Right cardiac atrium (tissue), 5 donors: Measurements from ENCODE around the gene ZNF132. TPM values are rescaled to one million over a fixed set of nuclear protein-coding genes. Genes with fewer than 3 reads are reported as not detected.
A peak's percentile ranks its signal among the peaks of the same experiment; 100 is the strongest.
"Not testable (repeated sequence)": the region's sequence is repeated elsewhere in the genome, so short reads cannot be mapped to it uniquely, and the experiment has no call there.

Experiments
- ATAC-seq, 2 donors: fragments of 200-7000 bp; cut with Tn5 transposase; one replicate each; pipeline versions ENCODE4 v1.8.0 to v1.9.1; 2020; ENCODE audit warnings: moderate library complexity in 2 of 2, mild to moderate bottlenecking in 1 of 2
- DNase-seq, 3 donors: peaks; one replicate each; pipeline ENCODE4 v3.0.0-alpha.2; 2020
- H3K27ac ChIP-seq: one replicate; pipeline ENCODE4 v1.5.1; 2013; ENCODE audit warnings: mild to moderate bottlenecking, low read length, control low read depth, moderate library complexity
- H3K27me3 ChIP-seq: one replicate; pipeline ENCODE4 v1.6.1; 2013; ENCODE audit not compliant: control insufficient read depth, insufficient read depth
- H3K4me1 ChIP-seq: one replicate; pipeline ENCODE4 v1.6.1; 2013; ENCODE audit warnings: low read length; ENCODE audit not compliant: control insufficient read depth, insufficient read depth
- H3K4me3 ChIP-seq: one replicate; pipeline ENCODE4 v1.5.1; 2013; ENCODE audit warnings: low read length, control low read depth
- H3K9me3 ChIP-seq: one replicate; pipeline ENCODE4 v1.6.1; 2013; ENCODE audit warnings: low read length; ENCODE audit not compliant: control insufficient read depth
- WGBS: extraction: QIAGEN DNeasy Blood & Tissue Kit; methylation state at CpG from one replicate; pipeline ENCODE4 v1.1.7; 2013; 5-methylcytosine and 5-hydroxymethylcytosine counted together
- intact Hi-C, 4 donors: fragments of 100-400 bp; cut with DNase I; formaldehyde crosslinking; loops; one replicate each; pipeline versions ENCODE4 v1.11.0 to v1.14.0; 2022 to 2023
- long read RNA-seq, 4 donors: library from polyadenylated mRNA; unstranded; transcript quantifications; one replicate each; pipeline ENCODE4 v2.0.0, GENCODE V29; 2020 to 2021
- polyA plus RNA-seq: library from polyadenylated mRNA; stranded (reverse); fragments of 200-250 nt; gene quantifications from one replicate; pipeline ENCODE4 v1.2.3, GENCODE V29; 2013
- total RNA-seq, 4 donors: library from RNA; stranded (reverse); fragmentation: NEBNext Ultra II Directional; extraction: Animal tissue kit (Norgen Biotek cat#: 25700); gene quantifications; one replicate each; pipeline ENCODE4 v1.2.1, GENCODE V29; 2021
- donor health status: healthy with polysubstance abuse.
- donor health status: DM: no; HTN: yes; CAD: no.
- donor health status: DM: no; HTN: no; CAD: no.
- donor health status: DM: no; HTN: yes; CAD: no; lungs with severe emphysema.
- donor health status: DM: yes; HTN: yes; CAD: no.

The ZNF132 gene
- total RNA-seq (1 to 10 TPM; 6.4 to 7.5 (median 6.8) TPM), polyA plus RNA-seq (2.4 TPM)
- long read RNA-seq, donor 1, transcript ZNF132-201 (3 exons, 3,031 nt): major isoform, 6 of 8 reads
- long read RNA-seq, donor 1, partial matches to known transcripts: 0 of 8 reads
- long read RNA-seq, donor 1, other reads (novel, unspliced or antisense): 1 of 8 reads
- long read RNA-seq, donor 2, transcript ZNF132-201 (3 exons, 3,031 nt): major isoform, 5 of 5 reads
- long read RNA-seq, donor 2, partial matches to known transcripts: 0 of 5 reads
- long read RNA-seq, donor 2, other reads (novel, unspliced or antisense): 0 of 5 reads
- long read RNA-seq, donor 3, transcript ZNF132-201 (3 exons, 3,031 nt): major isoform, 14 of 14 reads
- long read RNA-seq, donor 3, partial matches to known transcripts: 0 of 14 reads
- long read RNA-seq, donor 3, other reads (novel, unspliced or antisense): 0 of 14 reads
- long read RNA-seq, donor 4, partial matches to known transcripts: 0 of 3 reads
- long read RNA-seq, donor 4, other reads (novel, unspliced or antisense): 0 of 3 reads

GRCh38 chr19:58439576-58440554, at the start of gene ZNF132:
ZNF132 (minus strand) TSS chr19:58440153; CDS start chr19:58439821, 332 bp downstream.
- H3K27ac ChIP-seq: peak within 1 kb of the TSS; percentile 77
- H3K27me3 ChIP-seq: no peaks in the 10 kb centered on the region
- DNase-seq: peak; percentile 98
- WGBS: 7% methylated on average over 59 of the region's 59 CpGs
- H3K9me3 ChIP-seq: peaks cover 3% of the 10 kb centered on the region
- intact Hi-C loops: no loop called here
- ATAC-seq: peak; percentile 99
- H3K4me3 ChIP-seq: peak within 1 kb of the TSS; percentile 80
- peaks cover 6% of the 10 kb centered on the region for H3K4me1 ChIP-seq

- WGBS: 92% methylated on average over 5 of the region's 5 CpGs
These were observed 44.4 kb upstream of the ZNF132 start for GRCh38 chr19:58484349-58484748.

GRCh38 chr19:58483776-58484175, 43.8 kb upstream of the ZNF132 start:
- no peaks in the 10 kb centered on the region for H3K4me1 ChIP-seq
- H3K9me3 ChIP-seq: no peaks in the 10 kb centered on the region
- DNase-seq (no peak), ATAC-seq (no peak)
- no peak overlapping the region for H3K27ac ChIP-seq
- no peak overlapping the region for H3K4me3 ChIP-seq
- H3K27me3 ChIP-seq: no peaks in the 10 kb centered on the region
- intact Hi-C loops: no loop called here
- WGBS: 88% methylated on average over 2 of the region's 2 CpGs

More at GRCh38 chr19:58484349-58484748, 44.4 kb upstream of the ZNF132 start:
- H3K9me3 ChIP-seq, H3K27me3 ChIP-seq, H3K4me1 ChIP-seq, H3K4me3 ChIP-seq, ATAC-seq, intact Hi-C loops, DNase-seq, H3K27ac ChIP-seq: not testable (repeated sequence)

GRCh38 chr19:58482372-58482771, 42.4 kb upstream of the ZNF132 start:
- Histone ChIP-seq H3K27me3 (no peaks in the 10 kb centered on the region), H3K4me3 (no peak overlapping the region), H3K27ac (no peak overlapping the region), H3K9me3 (no peaks in the 10 kb centered on the region), H3K4me1 (no peaks in the 10 kb centered on the region)
- intact Hi-C loops: no loop called here
- DNase-seq (peak in 1 of 3 donors; percentile 35), ATAC-seq (no peak)
- 89% methylated on average over 7 of the region's 7 CpGs for WGBS

- WGBS: 73% methylated on average over 2 of the region's 2 CpGs
- H3K4me3 ChIP-seq: no peak overlapping the region
- no peaks in the 10 kb centered on the region for H3K4me1 ChIP-seq
- no peak overlapping the region for H3K27ac ChIP-seq
- intact Hi-C loops: no loop called here
- DNase-seq: peak in 1 of 3 donors; percentile 20
- ATAC-seq: no peak
- H3K9me3 ChIP-seq: no peaks in the 10 kb centered on the region
- no peaks in the 10 kb centered on the region for H3K27me3 ChIP-seq
These were observed 40.9 kb upstream of the ZNF132 start for GRCh38 chr19:58480831-58481230.

- intact Hi-C loops: no loop called here
- Histone ChIP-seq H3K4me1 (no peaks in the 10 kb centered on the region), H3K27me3 (no peaks in the 10 kb centered on the region), H3K27ac (no peak overlapping the region), H3K9me3 (no peaks in the 10 kb centered on the region), H3K4me3 (no peak overlapping the region)
- 89% methylated on average over 20 of the region's 20 CpGs for WGBS
- peak in 1 of 3 donors; percentile 42 for DNase-seq
- no peak for ATAC-seq
These were observed 40.5 kb upstream of the ZNF132 start for GRCh38 chr19:58480481-58480830.

- DNase-seq: peak in 1 of 3 donors; percentile 70
- Histone ChIP-seq H3K4me1 (no peaks in the 10 kb centered on the region), H3K27ac (no peak overlapping the region), H3K27me3 (no peaks in the 10 kb centered on the region), H3K4me3 (no peak overlapping the region), H3K9me3 (no peaks in the 10 kb centered on the region)
- WGBS: 92% methylated on average over 28 of the region's 28 CpGs
- no peak for ATAC-seq
- intact Hi-C loops: no loop called here
These were observed 40.0 kb upstream of the ZNF132 start for GRCh38 chr19:58479736-58480480.

GRCh38 chr19:58479303-58479702, 39.4 kb upstream of the ZNF132 start:
- H3K4me3 ChIP-seq: no peak overlapping the region
- no peak overlapping the region for H3K27ac ChIP-seq
- H3K27me3 ChIP-seq: no peaks in the 10 kb centered on the region
- ATAC-seq (no peak), DNase-seq (no peak)
- H3K4me1 ChIP-seq: no peaks in the 10 kb centered on the region
- no peaks in the 10 kb centered on the region for H3K9me3 ChIP-seq
- intact Hi-C loops: no loop called here
- 91% methylated on average over 7 of the region's 7 CpGs for WGBS

- Histone ChIP-seq H3K27ac (no peak overlapping the region), H3K4me1 (no peaks in the 10 kb centered on the region), H3K9me3 (no peaks in the 10 kb centered on the region), H3K4me3 (no peak overlapping the region), H3K27me3 (no peaks in the 10 kb centered on the region)
- ATAC-seq (no peak), DNase-seq (peak in 1 of 3 donors; percentile 64)
- WGBS: 100% methylated on average over 1 of the region's 1 CpG
- intact Hi-C loops: no loop called here
These were observed 37.9 kb upstream of the ZNF132 start for GRCh38 chr19:58477871-58478270.

GRCh38 chr19:58477130-58477529, 37.2 kb upstream of the ZNF132 start:
- ATAC-seq: no peak
- intact Hi-C loops: no loop called here

More at GRCh38 chr19:58477130-58477529, 37.2 kb upstream of the ZNF132 start:
- 85% methylated on average over 15 of the region's 15 CpGs for WGBS
- no peak overlapping the region for H3K4me3 ChIP-seq
- H3K27me3 ChIP-seq: no peaks in the 10 kb centered on the region
- H3K9me3 ChIP-seq: no peaks in the 10 kb centered on the region
- no peaks in the 10 kb centered on the region for H3K4me1 ChIP-seq
- H3K27ac ChIP-seq: peak overlapping the region; percentile 89
- DNase-seq: peak in 2 of 3 donors; percentile 65 to 72
